Measurements from ENCODE around the gene SCAPER. TPM values are rescaled to one million over a fixed set of nuclear protein-coding genes. Genes with fewer than 3 reads are reported as not detected.

SCAPER gene
- total and polyA plus RNA-seq, 10 of the 15 experiments (the other 5 are each of a cell fraction or from before 2014, with no cell fraction given): 1.0 to 7.7 (median 3.9) TPM

DNA sequence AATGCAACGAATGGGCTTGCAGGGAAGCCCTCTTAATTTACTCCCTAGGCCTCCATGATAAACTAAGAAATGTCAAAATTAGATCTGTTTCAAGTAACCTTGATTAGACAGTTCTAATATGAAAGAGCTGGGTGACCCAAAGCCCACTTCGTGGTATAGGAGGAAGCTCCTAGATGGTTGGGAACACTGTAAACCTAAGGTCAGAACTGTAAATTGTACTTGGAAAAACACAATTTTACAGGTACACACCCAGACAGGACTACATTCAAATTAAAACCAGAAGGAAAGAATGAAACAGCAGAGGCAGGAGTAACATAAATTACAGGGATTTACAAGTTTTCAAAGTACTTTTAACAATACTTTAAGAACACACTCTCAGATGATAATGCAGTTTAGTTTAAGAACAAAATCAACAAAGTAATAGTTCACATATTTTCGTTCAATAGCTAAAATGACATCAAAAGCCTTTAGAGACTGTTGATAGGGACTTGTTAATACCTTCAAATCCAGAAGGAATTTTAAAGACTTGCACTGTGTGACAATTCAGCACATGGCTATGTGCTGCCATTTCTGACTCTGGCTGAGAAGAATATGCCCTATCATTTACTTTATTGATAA lies 550.2 kb downstream of the SCAPER start:
- RAD21 ChIA-PET (ENCODE audit: unreplicated experiment): no interaction called here
- TF ChIP-seq, protein P1, sequence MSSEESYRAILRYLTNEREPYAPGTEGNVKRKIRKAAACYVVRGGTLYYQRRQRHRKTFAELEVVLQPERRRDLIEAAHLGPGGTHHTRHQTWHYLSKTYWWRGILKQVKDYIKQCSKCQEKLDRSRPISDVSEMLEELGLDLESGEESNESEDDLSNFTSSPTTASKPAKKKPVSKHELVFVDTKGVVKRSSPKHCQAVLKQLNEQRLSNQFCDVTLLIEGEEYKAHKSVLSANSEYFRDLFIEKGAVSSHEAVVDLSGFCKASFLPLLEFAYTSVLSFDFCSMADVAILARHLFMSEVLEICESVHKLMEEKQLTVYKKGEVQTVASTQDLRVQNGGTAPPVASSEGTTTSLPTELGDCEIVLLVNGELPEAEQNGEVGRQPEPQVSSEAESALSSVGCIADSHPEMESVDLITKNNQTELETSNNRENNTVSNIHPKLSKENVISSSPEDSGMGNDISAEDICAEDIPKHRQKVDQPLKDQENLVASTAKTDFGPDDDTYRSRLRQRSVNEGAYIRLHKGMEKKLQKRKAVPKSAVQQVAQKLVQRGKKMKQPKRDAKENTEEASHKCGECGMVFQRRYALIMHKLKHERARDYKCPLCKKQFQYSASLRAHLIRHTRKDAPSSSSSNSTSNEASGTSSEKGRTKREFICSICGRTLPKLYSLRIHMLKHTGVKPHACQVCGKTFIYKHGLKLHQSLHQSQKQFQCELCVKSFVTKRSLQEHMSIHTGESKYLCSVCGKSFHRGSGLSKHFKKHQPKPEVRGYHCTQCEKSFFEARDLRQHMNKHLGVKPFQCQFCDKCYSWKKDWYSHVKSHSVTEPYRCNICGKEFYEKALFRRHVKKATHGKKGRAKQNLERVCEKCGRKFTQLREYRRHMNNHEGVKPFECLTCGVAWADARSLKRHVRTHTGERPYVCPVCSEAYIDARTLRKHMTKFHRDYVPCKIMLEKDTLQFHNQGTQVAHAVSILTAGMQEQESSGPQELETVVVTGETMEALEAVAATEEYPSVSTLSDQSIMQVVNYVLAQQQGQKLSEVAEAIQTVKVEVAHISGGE (CRISPR knock-in tag; IDR thresholded peaks at IDR 0.05): no peak
- TF ChIP-seq GABPA (IDR thresholded peaks at IDR 0.05; ENCODE audit: low read depth) (no peak), RBBP5 (conservative IDR thresholded peaks at IDR 0.05) (no peak), RELB (IDR thresholded peaks at IDR 0.05; ENCODE audit: low read depth) (no peak), RCOR1 (conservative IDR thresholded peaks at IDR 0.05; ENCODE audit: low read depth, low read length) (no peak), CBX5 (IDR thresholded peaks at IDR 0.05; ENCODE audit: low read depth) (no peak), YBX1 (IDR thresholded peaks at IDR 0.05) (no peak), E4F1 (IDR thresholded peaks at IDR 0.05; ENCODE audit: borderline replicate concordance, partially characterized antibody) (no peak), RAD51 (IDR thresholded peaks at IDR 0.05) (no peak), JUND (IDR thresholded peaks at IDR 0.05; ENCODE audit: low read depth, low read length) (no peak)
- TF ChIP-seq, protein P2, sequence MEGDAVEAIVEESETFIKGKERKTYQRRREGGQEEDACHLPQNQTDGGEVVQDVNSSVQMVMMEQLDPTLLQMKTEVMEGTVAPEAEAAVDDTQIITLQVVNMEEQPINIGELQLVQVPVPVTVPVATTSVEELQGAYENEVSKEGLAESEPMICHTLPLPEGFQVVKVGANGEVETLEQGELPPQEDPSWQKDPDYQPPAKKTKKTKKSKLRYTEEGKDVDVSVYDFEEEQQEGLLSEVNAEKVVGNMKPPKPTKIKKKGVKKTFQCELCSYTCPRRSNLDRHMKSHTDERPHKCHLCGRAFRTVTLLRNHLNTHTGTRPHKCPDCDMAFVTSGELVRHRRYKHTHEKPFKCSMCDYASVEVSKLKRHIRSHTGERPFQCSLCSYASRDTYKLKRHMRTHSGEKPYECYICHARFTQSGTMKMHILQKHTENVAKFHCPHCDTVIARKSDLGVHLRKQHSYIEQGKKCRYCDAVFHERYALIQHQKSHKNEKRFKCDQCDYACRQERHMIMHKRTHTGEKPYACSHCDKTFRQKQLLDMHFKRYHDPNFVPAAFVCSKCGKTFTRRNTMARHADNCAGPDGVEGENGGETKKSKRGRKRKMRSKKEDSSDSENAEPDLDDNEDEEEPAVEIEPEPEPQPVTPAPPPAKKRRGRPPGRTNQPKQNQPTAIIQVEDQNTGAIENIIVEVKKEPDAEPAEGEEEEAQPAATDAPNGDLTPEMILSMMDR (IDR thresholded peaks at IDR 0.05 in 2 of 3, conservative IDR thresholded peaks at IDR 0.05 in 1 of 3; ENCODE audit: control insufficient read depth in 2 of 3, extremely low read depth in 1 of 3, insufficient read depth in 1 of 3, low read depth in 3 of 3, low read length in 3 of 3): no peak

More for the DNA sequence above, 550.2 kb downstream of the SCAPER start:
- FAIRE-seq: peak; percentile 38
- intact Hi-C loops (cut with micrococcal nuclease; ENCODE audit: unreplicated experiment): no loop called here
- no peak overlapping the region for H3K4me2 ChIP-seq (ENCODE audit: control insufficient read depth, insufficient read depth)
- no peak overlapping the region for H3K4me3 ChIP-seq
- H3K79me2 ChIP-seq (ENCODE audit: control insufficient read depth, insufficient read depth, low read length): no peaks in the 10 kb centered on the region
- ATAC-seq: no peak
- H3K27me3 ChIP-seq (replicated peaks in 1 of 2; ENCODE audit: control insufficient read depth in 2 of 2, insufficient read depth in 2 of 2, low read length in 1 of 2): no peaks in the 10 kb centered on the region
- no peak overlapping the region for H2AFZ ChIP-seq (ENCODE audit: control insufficient read depth, low read depth, low read length)
- no peaks in the 10 kb centered on the region for H3K36me3 ChIP-seq (ENCODE audit: control insufficient read depth in 2 of 2, insufficient read depth in 2 of 2, low read length in 1 of 2)
- BruUV-seq (replicated peaks): no TSS peak
- H3K9ac ChIP-seq (ENCODE audit: control insufficient read depth, insufficient read depth, low read length): no peak overlapping the region
- ChIA-PET SMC1A (ENCODE audit: uncharacterized antibody, unreplicated experiment) (interaction anchor here (0.7 to 1.9 kb wide), 2 partner anchors 10 to 149 kb away, joined by 3 to 5 read pairs; no protein-coding TSS in a partner anchor), POLR2A (no interaction called here), CTCF (interaction anchor here (0.9 to 1.1 kb wide), 2 partner anchors 10 to 205 kb away, joined by 3 read pairs; no protein-coding TSS in a partner anchor)
- in situ Hi-C loops (cut with MboI): no loop called here
- H3K4me1 ChIP-seq (ENCODE audit: control insufficient read depth, insufficient read depth, low read length): no peaks in the 10 kb centered on the region
- H3K27ac ChIP-seq (ENCODE audit: control insufficient read depth, insufficient read depth): no peak overlapping the region
- WGBS (ENCODE audit: insufficient coverage, insufficient replicate concordance, low lambda C conversion rate, missing lambda C conversion rate): 15% methylated on average over 3 of the region's 3 CpGs
- DNase-seq (ENCODE audit: low read depth, low spot score): no peak
- H3K9me3 ChIP-seq (replicated peaks; ENCODE audit: control insufficient read depth, insufficient read depth, low read length): no peaks in the 10 kb centered on the region
- H4K20me1 ChIP-seq (ENCODE audit: control insufficient read depth, insufficient read depth): no peaks in the 10 kb centered on the region

Data from GM12878 (cell line).